Panc1 (cell line): ENCODE results near the gene ATAD2B. TPM values are rescaled to one million over a fixed set of nuclear protein-coding genes. Genes with fewer than 3 reads are reported as not detected.
A peak's percentile ranks its signal among the peaks of the same experiment; 100 is the strongest.

Experiments used
- ATAC-seq: fragments of 200-7000 bp; cut with Tn5 transposase; 2 replicates; pipeline ENCODE4 v1.9.1; 2020; ENCODE audit warnings: mild to moderate bottlenecking, moderate library complexity
- BruUV-seq: library from RNA; stranded (reverse); fragments of 400-500 nt; replicated peaks from 2 replicates; lab custom pipeline; 2021; lab: Mats Ljungman, UMichigan
- CTCF ChIA-PET: fragments of 300-600 bp; sonication (Branson Sonifier 250); formaldehyde crosslinking; loops from one replicate; lab custom pipeline; 2022; ENCODE audit warnings: antibody characterized with exemption; lab: Charles Lee
- POLR2A ChIA-PET: fragments of 300-600 bp; sonication (Branson Sonifier 250); formaldehyde crosslinking; loops from one replicate; lab custom pipeline; 2022; ENCODE audit warnings: antibody characterized with exemption; lab: Charles Lee
- DNase-seq: peaks from one replicate; pipeline ENCODE4 v3.0.0-alpha.2; 2010; ENCODE audit warnings: low read depth, low spot score
- H3K27ac ChIP-seq: 2 replicates; pipeline ENCODE4 v1.5.1; 2011; ENCODE audit warnings: mild to moderate bottlenecking, low read length, inconsistent platforms
- H3K27me3 ChIP-seq: fragments of 200-500 bp; sonication (Bioruptor generic); 2 replicates; pipeline ENCODE4 v1.6.0; 2014; ENCODE audit warnings: low read length, inconsistent platforms; ENCODE audit not compliant: control insufficient read depth, insufficient read depth
- H3K36me3 ChIP-seq: fragments of 200-500 bp; sonication (Bioruptor generic); 2 replicates; pipeline ENCODE4 v1.5.1; 2014; ENCODE audit warnings: inconsistent platforms, mild to moderate bottlenecking, low read length, moderate library complexity; ENCODE audit not compliant: control insufficient read depth, insufficient read depth
- H3K4me1 ChIP-seq: 2 replicates; pipeline ENCODE4 v1.5.1; 2011; ENCODE audit warnings: inconsistent platforms, mild to moderate bottlenecking, low read length, moderate library complexity; ENCODE audit not compliant: control insufficient read depth, insufficient read depth
- H3K4me3 ChIP-seq, 2 experiments: 2 replicates each; pipeline ENCODE4 v1.5.1; 2011 to 2012; ENCODE audit warnings: low read depth in 2 of 2, low read length in 2 of 2, mild to moderate bottlenecking in 2 of 2, inconsistent platforms in 1 of 2, moderate library complexity in 1 of 2
- H3K9me3 ChIP-seq: fragments of 200-500 bp; sonication (Bioruptor generic); 2 replicates; pipeline ENCODE4 v1.5.1; 2014; ENCODE audit warnings: low read depth, mild to moderate bottlenecking, inconsistent platforms, low read length, moderate library complexity; ENCODE audit not compliant: control insufficient read depth, insufficient read depth
- CTCF ChIP-seq: fragments of 450-650 bp; IDR thresholded peaks from 2 replicates; pipeline ENCODE4 v1.5.1; 2017; ENCODE audit warnings: mild to moderate bottlenecking
- POLR2AphosphoS5 ChIP-seq: IDR thresholded peaks from 2 replicates; pipeline ENCODE4 v1.6.1; 2012; ENCODE audit warnings: mild to moderate bottlenecking, low read depth, low read length, moderate library complexity
- REST ChIP-seq, 2 experiments: IDR thresholded peaks; 2 replicates each; pipeline ENCODE4 v1.6.1; 2011 to 2012; ENCODE audit warnings: low read depth in 2 of 2, control low read depth in 1 of 2, low read length in 1 of 2, mild to moderate bottlenecking in 1 of 2, moderate library complexity in 1 of 2; ENCODE audit not compliant: insufficient read depth in 1 of 2
- SIN3A ChIP-seq: IDR thresholded peaks from 2 replicates; pipeline ENCODE4 v1.6.1; 2012; ENCODE audit warnings: low read depth, mild to moderate bottlenecking, low read length, moderate library complexity, borderline replicate concordance; ENCODE audit not compliant: insufficient read depth
- TCF7L2 ChIP-seq: IDR thresholded peaks from 2 replicates; pipeline ENCODE4 v1.6.1; 2011; ENCODE audit warnings: mild to moderate bottlenecking, low read depth, low read length, inconsistent platforms
- in situ Hi-C: cut with HindIII; loops from 2 replicates; pipeline ENCODE4 v1.10.0; 2016; ENCODE audit warnings: low sequenced_read_pairs, low pct_unique_long_range_greater_than_20kb
- intact Hi-C: fragments of 100-400 bp; cut with micrococcal nuclease; formaldehyde crosslinking; loops from one replicate; pipeline ENCODE4 v1.10.0; 2022; ENCODE audit not compliant: unreplicated experiment
- total RNA-seq: library from RNA; stranded (reverse); gene quantifications from one replicate; pipeline ENCODE4 v1.2.1, GENCODE V29; 2021; ENCODE audit not compliant: unreplicated experiment

Gene ATAD2B
- total RNA-seq, 1 experiment from 2014 or later: 17.9 TPM

DNA sequence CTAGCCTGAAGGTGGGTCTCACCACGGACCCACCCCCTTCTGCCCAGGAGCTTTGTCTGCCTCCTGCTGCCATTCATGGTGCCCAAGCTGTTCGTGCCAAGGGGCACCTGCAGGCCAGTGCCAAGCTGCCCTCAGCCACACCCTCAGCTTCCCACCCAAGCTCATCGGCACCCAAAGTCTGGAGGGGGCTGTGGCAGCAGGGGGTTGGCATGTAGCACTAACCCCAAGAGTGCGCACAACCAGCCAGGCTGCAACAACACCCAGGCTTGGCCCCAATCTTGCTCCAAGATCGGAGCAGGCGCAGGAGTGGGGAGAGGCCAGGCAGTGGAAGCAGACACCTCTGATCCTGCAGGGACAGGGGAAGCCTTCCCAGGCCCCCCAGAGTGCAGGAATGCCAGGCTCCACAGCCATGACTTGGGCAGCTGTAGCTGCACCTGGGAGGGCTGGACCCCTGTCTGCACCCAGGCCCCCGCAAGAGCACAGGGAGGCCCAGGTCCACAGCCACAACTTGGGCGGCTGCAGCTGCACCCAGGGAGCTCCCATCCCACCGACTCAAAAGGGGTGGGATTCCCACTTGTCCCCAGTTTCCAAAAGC, 89.9 kb downstream of the ATAD2B start:
- no peak overlapping the region for H3K27ac ChIP-seq
- POLR2A ChIA-PET: no interaction called here
- no peaks in the 10 kb centered on the region for H3K9me3 ChIP-seq

GRCh38 chr2:23836505-23836904, 90.4 kb downstream of the ATAD2B start:
- CTCF ChIA-PET: interaction anchor here (0.7 kb wide), 1 partner anchor 64 kb away, joined by 3 read pairs; no protein-coding TSS in a partner anchor
- no peak for DNase-seq
- TF ChIP-seq CTCF (no peak), SIN3A (no peak), REST (IDR thresholded peaks at IDR 0.05; ENCODE audit: insufficient read depth in 1 of 2, low read depth in 2 of 2, low read length in 1 of 2) (no peak), TCF7L2 (no peak), POLR2AphosphoS5 (no peak)
- H3K36me3 ChIP-seq: no peaks in the 10 kb centered on the region
- POLR2A ChIA-PET: no interaction called here
- H3K27ac ChIP-seq: no peak overlapping the region
- no TSS peak for BruUV-seq
- H3K4me3 ChIP-seq: no peak overlapping the region
- in situ Hi-C loops: no loop called here
- no peaks in the 10 kb centered on the region for H3K9me3 ChIP-seq
- no peaks in the 10 kb centered on the region for H3K4me1 ChIP-seq
- no peaks in the 10 kb centered on the region for H3K27me3 ChIP-seq
- intact Hi-C loops: no loop called here
- peak; percentile 63; the same call in 1 of the 2 replicates for ATAC-seq

More for the DNA sequence above, 89.9 kb downstream of the ATAD2B start:
- intact Hi-C loops (no loop called here), in situ Hi-C loops (no loop called here)
- no peak for DNase-seq
- no TSS peak for BruUV-seq
- TF ChIP-seq SIN3A: no peak
- no peak for TF ChIP-seq CTCF
- no peak for TF ChIP-seq POLR2AphosphoS5
- TF ChIP-seq REST (IDR thresholded peaks at IDR 0.05; ENCODE audit: insufficient read depth in 1 of 2, low read depth in 2 of 2, low read length in 1 of 2): no peak
- TF ChIP-seq TCF7L2: no peak
- H3K27me3 ChIP-seq: no peaks in the 10 kb centered on the region
- ATAC-seq: no peak
- no peaks in the 10 kb centered on the region for H3K4me1 ChIP-seq
- CTCF ChIA-PET: no interaction called here
- no peaks in the 10 kb centered on the region for H3K36me3 ChIP-seq
- no peak overlapping the region for H3K4me3 ChIP-seq
